Measurements from ENCODE around the gene CAPZB.
A peak's percentile ranks its signal among the peaks of the same experiment; 100 is the strongest.

The CAPZB gene

GRCh38 chr1:19342894-19343616, 142.3 kb downstream of the CAPZB start:
- DNase-seq = no peak

GRCh38 chr1:19342062-19342750, 143.1 kb downstream of the CAPZB start:
- no peak for DNase-seq

- peak; percentile 82 for DNase-seq
Measured at GRCh38 chr1:19341201-19342061, 143.9 kb downstream of the CAPZB start.

- DNase-seq = no peak
Measured at GRCh38 chr1:19340387-19340937, 144.9 kb downstream of the CAPZB start.

GRCh38 chr1:19339214-19339861, 146.0 kb downstream of the CAPZB start:
- DNase-seq = no peak

- DNase-seq = no peak
Measured at GRCh38 chr1:19338323-19338762, 147.0 kb downstream of the CAPZB start.

GRCh38 chr1:19337289-19337688, 148.1 kb downstream of the CAPZB start:
- DNase-seq = no peak

- DNase-seq = peak; percentile 30
Measured at GRCh38 chr1:19336543-19336942, 148.8 kb downstream of the CAPZB start.

GRCh38 chr1:19333587-19334354, 151.6 kb downstream of the CAPZB start:
- no peak for DNase-seq

- DNase-seq = no peak
Measured at GRCh38 chr1:19332832-19333231, 152.5 kb downstream of the CAPZB start.

GRCh38 chr1:19331262-19331878, 154.0 kb downstream of the CAPZB start:
- no peak for DNase-seq

- no peak for DNase-seq
Measured at GRCh38 chr1:19330449-19331135, 154.7 kb downstream of the CAPZB start.

GRCh38 chr1:19329611-19330010, 155.7 kb downstream of the CAPZB start:
- DNase-seq = no peak

- no peak for DNase-seq
Measured at GRCh38 chr1:19329188-19329587, 156.2 kb downstream of the CAPZB start.

- DNase-seq = no peak
Measured at GRCh38 chr1:19328486-19328885, 156.9 kb downstream of the CAPZB start.

GRCh38 chr1:19327736-19328135, 157.6 kb downstream of the CAPZB start:
- DNase-seq = no peak

GRCh38 chr1:19327301-19327700, 158.0 kb downstream of the CAPZB start:
- no peak for DNase-seq

- DNase-seq = no peak
Measured at GRCh38 chr1:19326748-19327065, 158.6 kb downstream of the CAPZB start.

GRCh38 chr1:19325958-19326747, 159.2 kb downstream of the CAPZB start:
- no peak for DNase-seq

GRCh38 chr1:19325368-19325957, 159.9 kb downstream of the CAPZB start:
- DNase-seq = no peak

All from activated CD4-positive, alpha-beta T cell treated with anti-CD3 and anti-CD28 coated beads, Interleukin-10, Interleukin-2, amounts not matched to agents 100 ng/mL and 50 ng/mL, durations not matched to agents 16 hours and 8 hours (primary cell).